BJ (cell line): ENCODE data around the gene NPTX2. TPM values are rescaled to one million over a fixed set of nuclear protein-coding genes. Genes with fewer than 3 reads are reported as not detected.

ENCODE experiments used
- CTCF ChIA-PET: fragments of 350-600 bp; formaldehyde crosslinking; extraction: SDS; loops from one replicate; lab custom pipeline; 2021; ENCODE audit warnings: antibody characterized with exemption, inconsistent platforms; lab: Yijun Ruan, JAX
- POLR2A ChIA-PET: fragments of 300-600 bp; sonication (Branson Sonifier 250); formaldehyde crosslinking; extraction: SDS; loops from one replicate; lab custom pipeline; 2021; ENCODE audit warnings: antibody characterized with exemption; lab: Charles Lee
- DNase-seq: peaks from one replicate; pipeline ENCODE4 v3.0.0-alpha.2; 2011; ENCODE audit warnings: low read depth
- H3K27me3 ChIP-seq: 2 replicates; pipeline ENCODE4 v1.6.0; 2011; ENCODE audit warnings: low read length; ENCODE audit not compliant: control insufficient read depth, insufficient read depth
- H3K36me3 ChIP-seq: 2 replicates; pipeline ENCODE4 v1.5.1; 2011; ENCODE audit warnings: low read length; ENCODE audit not compliant: control insufficient read depth, insufficient read depth
- H3K4me3 ChIP-seq: 2 replicates; pipeline ENCODE4 v1.5.1; 2011; ENCODE audit warnings: low read depth, mild to moderate bottlenecking, control low read depth, low read length
- CTCF ChIP-seq: IDR thresholded peaks from 2 replicates; pipeline ENCODE4 v1.5.1; 2011; ENCODE audit warnings: low read depth, mild to moderate bottlenecking, control low read depth, inconsistent platforms, low read length, moderate library complexity; ENCODE audit not compliant: insufficient read depth
- polyA plus RNA-seq: library from polyadenylated mRNA; depleted of rRNA; stranded (reverse); fragments of >200 nt; gene quantifications from 2 replicates; pipeline ENCODE4 v1.2.3, GENCODE V29; 2011

Gene NPTX2
- polyA plus RNA-seq, 1 experiment = 2.4 TPM

- DNase-seq = no peak
- ChIA-PET CTCF (interaction anchor here (1.2 to 2.7 kb wide), 2 partner anchors 11 to 13 kb away, joined by 3 to 11 read pairs; no protein-coding TSS in a partner anchor), POLR2A (no interaction called here)
- Histone ChIP-seq H3K36me3 (no peaks in the 10 kb centered on the region), H3K4me3 (no peak overlapping the region), H3K27me3 (no peaks in the 10 kb centered on the region)
- no peak for TF ChIP-seq CTCF
Measured at GRCh38 chr7:98602755-98603398, 14.2 kb upstream of the NPTX2 start.

GRCh38 chr7:98603399-98603788, 13.7 kb upstream of the NPTX2 start:
- H3K36me3 ChIP-seq = no peaks in the 10 kb centered on the region
- POLR2A ChIA-PET = no interaction called here
- no peak for DNase-seq
- TF ChIP-seq CTCF = no peak
- no peak overlapping the region for H3K4me3 ChIP-seq
- CTCF ChIA-PET = interaction anchor here (1.2 to 2.7 kb wide), 2 partner anchors 11 to 12 kb away, joined by 3 to 11 read pairs; no protein-coding TSS in a partner anchor
- H3K27me3 ChIP-seq = no peaks in the 10 kb centered on the region

GRCh38 chr7:98613601-98614425, 3.3 kb upstream of the NPTX2 start:
- no peak for DNase-seq
- TF ChIP-seq CTCF = no peak
- POLR2A ChIA-PET = interaction anchor here (0.6 kb wide), 1 partner anchor 228 kb away, joined by 3 read pairs; no protein-coding TSS in a partner anchor

GRCh38 chr7:98616381-98617050, 569 bp upstream of the NPTX2 start:
- ChIA-PET POLR2A (interaction anchor here (1.0 kb wide), 1 partner anchor 1497 kb away, joined by 3 read pairs; no protein-coding TSS in a partner anchor), CTCF (interaction anchor here (1.1 to 1.4 kb wide), 2 partner anchors 13 to 27 kb away, joined by 3 read pairs; no protein-coding TSS in a partner anchor)
- Histone ChIP-seq H3K27me3 (peaks cover 2% of the 10 kb centered on the region; the same call in 1 of the 2 replicates), H3K4me3 (no peak overlapping the region; the same call in 1 of the 2 replicates), H3K36me3 (no peaks in the 10 kb centered on the region)
- TF ChIP-seq CTCF = no peak
- DNase-seq = no peak

More at GRCh38 chr7:98613601-98614425, 3.3 kb upstream of the NPTX2 start:
- H3K4me3 ChIP-seq = no peak overlapping the region
- no peaks in the 10 kb centered on the region for H3K36me3 ChIP-seq
- CTCF ChIA-PET = no interaction called here
- peaks cover 2% of the 10 kb centered on the region for H3K27me3 ChIP-seq
